H1 (cell line): ENCODE measurements around the gene RAB34. TPM values are rescaled to one million over a fixed set of nuclear protein-coding genes. Genes with fewer than 3 reads are reported as not detected.

Source experiments
- CTCF ChIA-PET: fragments of 300-600 bp; sonication (Branson Sonifier 250); formaldehyde crosslinking; loops from one replicate; lab custom pipeline; 2021; ENCODE audit not compliant: partially characterized antibody; lab: Charles Lee
- POLR2A ChIA-PET: fragments of 300-600 bp; sonication (Branson Sonifier 250); formaldehyde crosslinking; loops from one replicate; lab custom pipeline; 2021; ENCODE audit warnings: inconsistent platforms; ENCODE audit not compliant: partially characterized antibody; lab: Charles Lee
- DNase-seq, 2 experiments: peaks; one replicate each; pipeline versions ENCODE4 v3.0.0 to v3.0.0-alpha.2; 2010 to 2022; ENCODE audit warnings: low spot score in 2 of 2, low read depth in 1 of 2, mixed read lengths in 1 of 2
- FAIRE-seq: peaks from 2 replicates; lab custom pipeline; 2011; peaks lifted over from hg19 to GRCh38; lab: Jason Lieb, UNC
- H2AFZ ChIP-seq: 2 replicates; pipeline ENCODE4 v1.8.1; 2012; ENCODE audit warnings: low read length, inconsistent platforms
- H2AK5ac ChIP-seq: 2 replicates; pipeline ENCODE4 v1.6.1; 2013; ENCODE audit warnings: low read depth, low read length
- H2BK120ac ChIP-seq: replicated peaks from 2 replicates; pipeline ENCODE3; 2013; ENCODE audit warnings: low read depth, low read length, inconsistent platforms
- H2BK12ac ChIP-seq: 2 replicates; pipeline ENCODE4 v1.6.1; 2013; ENCODE audit warnings: low read depth, low read length
- H2BK15ac ChIP-seq: 2 replicates; pipeline ENCODE4 v1.6.1; 2013; ENCODE audit warnings: low read length
- H2BK20ac ChIP-seq: 2 replicates; pipeline ENCODE4 v1.6.1; 2013; ENCODE audit warnings: low read length
- H2BK5ac ChIP-seq: 2 replicates; pipeline ENCODE4 v1.6.1; 2013; ENCODE audit warnings: low read depth, low read length
- H3K14ac ChIP-seq: 2 replicates; pipeline ENCODE4 v1.6.1; 2013; ENCODE audit warnings: inconsistent platforms; ENCODE audit not compliant: insufficient read length
- H3K18ac ChIP-seq: 2 replicates; pipeline ENCODE4 v1.6.1; 2013; ENCODE audit warnings: low read length; ENCODE audit errors: extremely low read depth
- H3K23ac ChIP-seq: 2 replicates; pipeline ENCODE4 v1.6.1; 2013; ENCODE audit warnings: inconsistent platforms; ENCODE audit not compliant: insufficient read length
- H3K23me2 ChIP-seq: 2 replicates; pipeline ENCODE4 v1.6.1; 2013; ENCODE audit warnings: low read depth, low read length
- H3K27ac ChIP-seq: 2 replicates; pipeline ENCODE4 v1.6.1; 2011; ENCODE audit warnings: low read depth, low read length, inconsistent platforms
- H3K27me3 ChIP-seq, 4 experiments: replicated peaks in 1 of 4; 1 replicate in 1 of 4; 2 replicates in 3 of 4; pipeline versions ENCODE4 v1.6.1 to v1.8.1; 2011 to 2013; ENCODE audit warnings: low read length in 3 of 4, mild to moderate bottlenecking in 3 of 4, inconsistent platforms in 2 of 4, mixed read lengths in 2 of 4, moderate library complexity in 1 of 4; ENCODE audit not compliant: control insufficient read depth in 3 of 4, insufficient read depth in 3 of 4; ENCODE audit errors: extremely low read depth in 1 of 4
- H3K36me3 ChIP-seq, 4 experiments: 2 replicates each; pipeline versions ENCODE4 v1.6.1 to v1.8.1; 2011 to 2013; ENCODE audit warnings: mild to moderate bottlenecking in 4 of 4, low read length in 3 of 4, moderate library complexity in 2 of 4, control low read depth in 1 of 4, inconsistent platforms in 1 of 4; ENCODE audit not compliant: insufficient read depth in 4 of 4, control insufficient read depth in 2 of 4
- H3K4ac ChIP-seq: replicated peaks from 2 replicates; pipeline ENCODE3; 2013; ENCODE audit warnings: low read length, low read depth, mixed read lengths, inconsistent platforms; ENCODE audit not compliant: insufficient read length
- H3K4me1 ChIP-seq, 4 experiments: replicated peaks in 1 of 4; 1 replicate in 1 of 4; 2 replicates in 3 of 4; pipeline versions ENCODE4 v1.6.1 to v1.8.1; 2011 to 2013; ENCODE audit warnings: low read length in 3 of 4, inconsistent platforms in 2 of 4, mixed read lengths in 1 of 4; ENCODE audit not compliant: insufficient read depth in 4 of 4, control insufficient read depth in 3 of 4
- H3K4me2 ChIP-seq, 2 experiments: 2 replicates each; pipeline versions ENCODE4 v1.6.1 to v1.8.1; 2011 to 2013; ENCODE audit warnings: low read depth in 2 of 2, low read length in 2 of 2, control low read depth in 1 of 2, inconsistent platforms in 1 of 2, mild to moderate bottlenecking in 1 of 2; ENCODE audit not compliant: insufficient read depth in 1 of 2
- H3K4me3 ChIP-seq, 4 experiments: fragments of 200-600, 300-600 bp in 1 of 4; sonication (generic), shearing (Covaris generic), sonication (Bioruptor Twin) in 1 of 4; 2 replicates each; pipeline versions ENCODE4 v1.5.1 to v1.8.1; 2011 to 2016; ENCODE audit warnings: low read length in 4 of 4, low read depth in 3 of 4, control low read depth in 2 of 4, inconsistent platforms in 2 of 4, mild to moderate bottlenecking in 2 of 4, mixed read lengths in 1 of 4, moderate library complexity in 1 of 4; ENCODE audit not compliant: insufficient read depth in 2 of 4; ENCODE audit errors: extremely low read depth in 1 of 4
- H3K56ac ChIP-seq: replicated peaks from 2 replicates; pipeline ENCODE3; 2013; ENCODE audit warnings: low read depth, mild to moderate bottlenecking, mixed read lengths, low read length, inconsistent platforms; ENCODE audit not compliant: insufficient read length
- H3K79me1 ChIP-seq: 2 replicates; pipeline ENCODE4 v1.6.1; 2013; ENCODE audit warnings: low read depth, low read length, control low read depth
- H3K79me2 ChIP-seq, 2 experiments: 2 replicates each; pipeline versions ENCODE4 v1.6.1 to v1.8.1; 2012 to 2013; ENCODE audit warnings: low read length in 2 of 2, mild to moderate bottlenecking in 2 of 2, inconsistent platforms in 1 of 2; ENCODE audit not compliant: insufficient read depth in 2 of 2, control insufficient read depth in 1 of 2
- H3K9ac ChIP-seq, 4 experiments: replicated peaks in 1 of 4; 1 replicate in 1 of 4; 2 replicates in 3 of 4; pipeline versions ENCODE4 v1.6.1 to v1.8.1; 2011 to 2013; ENCODE audit warnings: low read depth in 3 of 4, low read length in 3 of 4, control low read depth in 2 of 4, mild to moderate bottlenecking in 2 of 4, moderate library complexity in 2 of 4, inconsistent platforms in 1 of 4; ENCODE audit errors: extremely low read depth in 1 of 4
- H3K9me3 ChIP-seq, 2 experiments: 2 replicates each; pipeline versions ENCODE4 v1.6.1 to v1.8.1; 2012 to 2013; ENCODE audit warnings: mild to moderate bottlenecking in 2 of 2, moderate library complexity in 2 of 2, control low read depth in 1 of 2, inconsistent platforms in 1 of 2, low read depth in 1 of 2, low read length in 1 of 2, mixed read lengths in 1 of 2; ENCODE audit not compliant: insufficient read depth in 2 of 2
- H4K20me1 ChIP-seq, 2 experiments: replicated peaks in 1 of 2; 2 replicates each; pipeline versions ENCODE3 to v1.8.1; 2011 to 2013; ENCODE audit warnings: inconsistent platforms in 2 of 2, low read length in 2 of 2, mild to moderate bottlenecking in 1 of 2; ENCODE audit not compliant: insufficient read depth in 2 of 2, control insufficient read depth in 1 of 2
- H4K5ac ChIP-seq: 2 replicates; pipeline ENCODE4 v1.6.1; 2013; ENCODE audit warnings: low read length, low read depth, mixed read lengths, inconsistent platforms; ENCODE audit not compliant: insufficient read length
- H4K8ac ChIP-seq: 2 replicates; pipeline ENCODE4 v1.8.0; 2013; ENCODE audit warnings: mild to moderate bottlenecking, moderate library complexity, low read length, inconsistent platforms; ENCODE audit not compliant: insufficient read depth; ENCODE audit errors: extremely low read depth
- H4K91ac ChIP-seq: replicated peaks from 2 replicates; pipeline ENCODE3; 2013; ENCODE audit warnings: low read length, mixed read lengths, inconsistent platforms; ENCODE audit not compliant: insufficient read length
- BRCA1 ChIP-seq: IDR thresholded peaks from 2 replicates; pipeline ENCODE4 v1.6.1; 2012; ENCODE audit warnings: low read depth, low read length, improper control_type of control experiment
- JUND ChIP-seq: IDR thresholded peaks from 2 replicates; pipeline ENCODE4 v1.6.1; 2011; ENCODE audit warnings: mild to moderate bottlenecking, improper control_type of control experiment, low read length
- KDM1A ChIP-seq: fragments of 200-600, 300-600 bp; sonication (generic); IDR thresholded peaks from 2 replicates; pipeline ENCODE4 v1.7.1; 2016; ENCODE audit warnings: mild to moderate bottlenecking, low read length, borderline replicate concordance
- TAF1 ChIP-seq: IDR thresholded peaks from 2 replicates; pipeline ENCODE4 v1.6.1; 2011; ENCODE audit warnings: mild to moderate bottlenecking, low read depth, low read length
- WGBS, 2 experiments: shearing (Covaris generic) in 1 of 2; methylation state at CpG; one replicate each; pipeline versions ENCODE4 v1.1.6 to v1.1.7; 2013 to 2015; ENCODE audit warnings: low lambda C conversion rate in 2 of 2, mixed read lengths in 2 of 2, inconsistent platforms in 1 of 2, low coverage in 1 of 2, missing lambda C conversion rate in 1 of 2; ENCODE audit not compliant: insufficient replicate concordance in 2 of 2, insufficient coverage in 1 of 2, insufficient read length in 1 of 2; ENCODE audit errors: extremely low coverage in 1 of 2, missing lambda C conversion rate in 1 of 2; 5-methylcytosine and 5-hydroxymethylcytosine counted together
- polyA plus RNA-seq, 7 experiments: library from polyadenylated mRNA; depleted of rRNA in 3 of 7; stranded (reverse) in 5 of 7; unstranded in 2 of 7; fragments of >200 nt in 5 of 7; fragments of 200-250 nt in 2 of 7; gene quantifications; 1 replicate in 5 of 7; 2 replicates in 1 of 7; 4 replicates in 1 of 7; pipeline versions ENCODE4 v1.2.1 to v1.2.3, GENCODE V29; 2011 to 2013; ENCODE audit warnings: missing spikeins in 2 of 7, mixed read lengths in 2 of 7
- total RNA-seq: library from RNA; stranded (reverse); fragmentation: NEBNext Ultra II Directional; extraction: Animal tissue kit (Norgen Biotek cat#: 25700); gene quantifications from 2 replicates; pipeline ENCODE4 v1.2.1, GENCODE V29; 2021

Gene RAB34
- total and polyA plus RNA-seq, 2 of the 8 experiments (the other 6 are each of a cell fraction or from before 2014, with no cell fraction given): 237 to 305 TPM

DNA sequence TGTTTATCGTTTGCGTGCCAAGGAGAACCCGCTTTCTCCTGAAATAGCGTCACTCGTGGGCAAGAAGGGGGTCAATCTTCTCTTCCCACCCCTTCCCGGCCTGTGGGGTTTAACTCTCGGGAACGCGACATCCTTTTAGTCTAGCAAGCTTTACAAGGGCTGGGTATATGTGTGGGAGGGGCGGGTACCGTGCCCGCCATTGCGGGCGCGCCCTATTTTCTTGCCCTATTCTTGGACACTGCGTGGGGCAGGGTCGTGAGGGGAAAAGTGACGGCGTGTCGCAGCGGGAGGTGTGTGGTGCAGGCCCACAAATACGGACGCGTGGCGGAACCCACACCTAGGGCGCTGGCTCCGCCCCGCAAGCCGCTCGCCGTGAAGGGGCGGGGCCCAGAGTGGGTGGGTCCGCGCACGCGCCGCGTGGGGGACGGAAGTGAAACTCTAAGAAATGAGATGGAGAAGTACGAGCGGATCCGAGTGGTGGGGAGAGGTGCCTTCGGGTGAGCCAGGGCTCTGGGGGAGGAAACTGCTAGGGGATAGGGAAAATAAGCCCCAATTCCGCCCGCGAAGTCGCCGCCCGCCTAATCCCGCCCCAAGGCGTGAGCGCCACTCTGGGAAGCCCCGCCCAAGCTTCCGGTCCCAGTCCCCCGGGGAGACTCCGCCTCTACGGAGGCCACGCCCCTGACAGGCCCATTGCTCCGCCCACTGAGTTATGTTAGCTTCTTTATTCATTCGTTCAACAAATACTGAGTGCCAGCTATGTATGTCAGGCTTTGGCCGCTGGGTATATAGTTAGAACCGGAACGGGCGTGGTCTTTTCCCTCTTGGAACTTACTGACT, 10.9 kb upstream of the RAB34 start, which contains the start of gene NEK8:
Gene NEK8 (plus strand): TSS at position 425 of the 837 bp plus-strand sequence. CDS start 26 bp downstream, at position 451.
- WGBS, 2 experiments: 3% methylated on average over 47 of the region's 64 CpGs; no CpG with 5 or more reads in 1 of the 2 experiments
- POLR2A ChIA-PET: interaction anchor here (0.6 to 17.6 kb wide), 25 partner anchors 9 to 1199 kb away, joined by 3 to 813 read pairs (median 5); partner anchors contain the start of genes BLTP2, DHRS13, FLOT2 and PHF12
- H2AFZ ChIP-seq: no peak within 1 kb of the TSS
- TF ChIP-seq BRCA1: no peak
- TF ChIP-seq TAF1: peak; percentile 65
- TF ChIP-seq JUND: no peak
- TF ChIP-seq KDM1A: no peak

More for the DNA sequence above, 10.9 kb upstream of the RAB34 start, which contains the start of gene NEK8:
- H4K91ac ChIP-seq: peak within 1 kb of the TSS; percentile 96
- H3K18ac ChIP-seq: peak within 1 kb of the TSS; percentile 99
- H3K23ac ChIP-seq: peak within 1 kb of the TSS; percentile 32
- FAIRE-seq (no peak), DNase-seq (peak in 1 of 2 experiments; percentile 99)
- CTCF ChIA-PET: interaction anchor here (0.9 to 16.9 kb wide), 23 partner anchors 13 to 389 kb away, joined by 3 to 316 read pairs (median 9); partner anchors contain the start of genes DHRS13, FLOT2, PROCA1 and TRAF4
- no peak within 1 kb of the TSS for H3K14ac ChIP-seq
- peaks cover 13% of the 10 kb centered on the region; the same call in 1 of the 2 replicates for H3K23me2 ChIP-seq
- peak within 1 kb of the TSS; percentile 86; the same call in 1 of the 2 replicates for H2BK20ac ChIP-seq
- peak within 1 kb of the TSS; percentile 97 for H4K8ac ChIP-seq
- peak within 1 kb of the TSS; percentile 95 for H3K56ac ChIP-seq
- H3K4me1 ChIP-seq: 0 out of 7 replicates have a peak, but pooled peaks cover 0 to 4% (median 0%) of the 10 kb centered on the region in 4 experiments
- H3K27me3 ChIP-seq: no peaks in the 10 kb centered on the region
- H2AK5ac ChIP-seq: peak within 1 kb of the TSS; percentile 60; the same call in 1 of the 2 replicates
- H3K36me3 ChIP-seq: peaks cover under 1 to 16% (median 12%) of the 10 kb centered on the region in 4 experiments
- H3K9ac ChIP-seq: peak within 1 kb of the TSS; percentile 79 to 89 (median 86)
- peak within 1 kb of the TSS; percentile 81 to 97 (median 89) for H3K4me3 ChIP-seq
- no peaks in the 10 kb centered on the region for H3K9me3 ChIP-seq
- peak within 1 kb of the TSS; percentile 96 for H4K5ac ChIP-seq
- H2BK120ac ChIP-seq: peak within 1 kb of the TSS; percentile 92
- peak within 1 kb of the TSS; percentile 70 to 80 for H3K4me2 ChIP-seq
- H2BK12ac ChIP-seq: peak within 1 kb of the TSS; percentile 94
- H3K4ac ChIP-seq: peak within 1 kb of the TSS; percentile 99
- H3K79me1 ChIP-seq: no peaks in the 10 kb centered on the region; the same call in 1 of the 2 replicates
- H2BK15ac ChIP-seq: peak within 1 kb of the TSS; percentile 72; the same call in 1 of the 2 replicates
- H2BK5ac ChIP-seq: peak within 1 kb of the TSS; percentile 99
- peaks cover 0 to 3% of the 10 kb centered on the region in 2 experiments for H4K20me1 ChIP-seq
- peak within 1 kb of the TSS; percentile 93 for H3K27ac ChIP-seq
- peaks cover 0 to 7% of the 10 kb centered on the region in 2 experiments; a peak in 1 of 4 replicates for H3K79me2 ChIP-seq
